ENCODE data around the gene FRMD3.

FRMD3 gene

GRCh38 chr9:83257937-83258891, 280.0 kb downstream of the FRMD3 start:
- no peak overlapping the region for H3K9ac ChIP-seq (ENCODE audit: low read depth, low read length, poor library complexity, severe bottlenecking)
- H3K4me1 ChIP-seq (ENCODE audit: insufficient read depth, low read length, poor library complexity, severe bottlenecking), result no peaks in the 10 kb centered on the region
- H3K9me2 ChIP-seq (replicated peaks; ENCODE audit: low read depth, low read length), result no peaks in the 10 kb centered on the region
- no peak overlapping the region for H2AFZ ChIP-seq (ENCODE audit: low read length)
- no peaks in the 10 kb centered on the region for H3K36me3 ChIP-seq (ENCODE audit: insufficient read depth, low read length)
- H3K4me2 ChIP-seq (ENCODE audit: low read depth, low read length, poor library complexity, severe bottlenecking), result no peak overlapping the region
- H3F3A ChIP-seq (ENCODE audit: low read depth), result no peaks in the 10 kb centered on the region
- no peak for TF ChIP-seq CTCF (conservative IDR thresholded peaks at IDR 0.05; ENCODE audit: low read length)
- TF ChIP-seq EZH2phosphoT487 (IDR thresholded peaks at IDR 0.05; ENCODE audit: borderline replicate concordance), result no peak
- H3K27me3 ChIP-seq (ENCODE audit: insufficient read depth, low read length, poor library complexity, severe bottlenecking), result no peaks in the 10 kb centered on the region
- H3K79me2 ChIP-seq (ENCODE audit: insufficient read depth, low read length), result no peaks in the 10 kb centered on the region
- H4K20me1 ChIP-seq (ENCODE audit: insufficient read depth, low read length, poor library complexity, severe bottlenecking), result no peaks in the 10 kb centered on the region
- no peak overlapping the region for H3K4me3 ChIP-seq (ENCODE audit: low read length, poor library complexity, severe bottlenecking)
- H3K9me3 ChIP-seq (ENCODE audit: insufficient read depth, low read depth, low read length), result peaks cover under 1% of the 10 kb centered on the region; the same call in 1 of the 2 replicates

- Histone ChIP-seq H3K4me1 (ENCODE audit: insufficient read depth, low read length, poor library complexity, severe bottlenecking) (no peaks in the 10 kb centered on the region), H3K4me2 (ENCODE audit: low read depth, low read length, poor library complexity, severe bottlenecking) (no peak overlapping the region)
- TF ChIP-seq CTCF (conservative IDR thresholded peaks at IDR 0.05; ENCODE audit: low read length) (no peak), EZH2phosphoT487 (IDR thresholded peaks at IDR 0.05; ENCODE audit: borderline replicate concordance) (no peak)
Measured at GRCh38 chr9:83247732-83248131, 290.5 kb downstream of the FRMD3 start.

DNA sequence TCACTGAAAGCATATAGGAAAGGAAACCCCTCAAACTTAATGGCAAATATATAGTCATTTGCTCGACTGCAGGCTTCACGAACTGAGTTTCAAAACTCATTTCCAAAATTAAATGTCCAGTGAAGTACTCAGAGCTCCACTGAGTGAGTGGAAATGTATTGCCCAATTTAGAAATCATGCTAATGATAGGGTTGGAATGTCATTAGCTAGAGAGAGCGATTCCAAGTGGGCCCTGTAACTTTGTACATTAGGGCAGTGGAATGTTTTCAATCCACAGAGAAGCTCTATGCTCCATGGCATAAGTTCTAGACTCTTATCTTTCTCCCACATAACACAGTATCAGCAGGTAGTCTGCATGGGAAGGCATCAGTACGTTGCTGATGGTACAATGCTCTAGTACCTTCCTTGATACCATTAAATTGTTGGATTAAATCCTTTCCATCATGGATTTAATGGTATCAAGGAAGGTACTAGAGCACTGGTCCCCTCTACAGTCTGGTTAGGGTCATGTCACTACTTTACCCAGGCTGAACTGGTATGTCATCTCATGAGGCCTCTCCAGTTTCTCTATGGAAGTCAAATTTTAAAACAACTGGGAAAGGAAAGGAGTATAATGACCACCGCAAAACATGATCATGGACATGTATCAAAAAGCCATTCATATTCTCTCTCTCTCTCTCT, 292.1 kb downstream of the FRMD3 start:
- no peak for TF ChIP-seq EZH2phosphoT487 (IDR thresholded peaks at IDR 0.05; ENCODE audit: borderline replicate concordance)
- TF ChIP-seq CTCF (conservative IDR thresholded peaks at IDR 0.05; ENCODE audit: low read length), result no peak
- H3K4me3 ChIP-seq (ENCODE audit: low read length, poor library complexity, severe bottlenecking), result no peak overlapping the region
- H3K79me2 ChIP-seq (ENCODE audit: insufficient read depth, low read length), result no peaks in the 10 kb centered on the region
- peaks cover 3% of the 10 kb centered on the region for H3K4me1 ChIP-seq (ENCODE audit: insufficient read depth, low read length, poor library complexity, severe bottlenecking)
- no peak overlapping the region for H3K4me2 ChIP-seq (ENCODE audit: low read depth, low read length, poor library complexity, severe bottlenecking)
- H4K20me1 ChIP-seq (ENCODE audit: insufficient read depth, low read length, poor library complexity, severe bottlenecking), result no peaks in the 10 kb centered on the region
- H2AFZ ChIP-seq (ENCODE audit: low read length), result no peak overlapping the region
- H3K9me2 ChIP-seq (replicated peaks; ENCODE audit: low read depth, low read length), result no peaks in the 10 kb centered on the region
- H3K36me3 ChIP-seq (ENCODE audit: insufficient read depth, low read length), result no peaks in the 10 kb centered on the region
- no peak overlapping the region for H3K9ac ChIP-seq (ENCODE audit: low read depth, low read length, poor library complexity, severe bottlenecking)
- no peaks in the 10 kb centered on the region for H3K27me3 ChIP-seq (ENCODE audit: insufficient read depth, low read length, poor library complexity, severe bottlenecking)
- no peaks in the 10 kb centered on the region for H3K9me3 ChIP-seq (ENCODE audit: insufficient read depth, low read depth, low read length)
- H3F3A ChIP-seq (ENCODE audit: low read depth), result no peaks in the 10 kb centered on the region

More at GRCh38 chr9:83247732-83248131, 290.5 kb downstream of the FRMD3 start:
- no peaks in the 10 kb centered on the region for H4K20me1 ChIP-seq (ENCODE audit: insufficient read depth, low read length, poor library complexity, severe bottlenecking)
- H3K9me2 ChIP-seq (replicated peaks; ENCODE audit: low read depth, low read length), result no peaks in the 10 kb centered on the region
- H3K27me3 ChIP-seq (ENCODE audit: insufficient read depth, low read length, poor library complexity, severe bottlenecking), result no peaks in the 10 kb centered on the region
- no peaks in the 10 kb centered on the region for H3F3A ChIP-seq (ENCODE audit: low read depth)
- no peak overlapping the region for H2AFZ ChIP-seq (ENCODE audit: low read length)
- H3K36me3 ChIP-seq (ENCODE audit: insufficient read depth, low read length), result no peaks in the 10 kb centered on the region
- H3K79me2 ChIP-seq (ENCODE audit: insufficient read depth, low read length), result no peaks in the 10 kb centered on the region
- no peak overlapping the region for H3K4me3 ChIP-seq (ENCODE audit: low read length, poor library complexity, severe bottlenecking)
- H3K9me3 ChIP-seq (ENCODE audit: insufficient read depth, low read depth, low read length), result peaks cover 9% of the 10 kb centered on the region; the same call in 1 of the 2 replicates
- H3K9ac ChIP-seq (ENCODE audit: low read depth, low read length, poor library complexity, severe bottlenecking), result no peak overlapping the region
